ENCODE measurements around the gene MLST8.

Gene MLST8

DNA sequence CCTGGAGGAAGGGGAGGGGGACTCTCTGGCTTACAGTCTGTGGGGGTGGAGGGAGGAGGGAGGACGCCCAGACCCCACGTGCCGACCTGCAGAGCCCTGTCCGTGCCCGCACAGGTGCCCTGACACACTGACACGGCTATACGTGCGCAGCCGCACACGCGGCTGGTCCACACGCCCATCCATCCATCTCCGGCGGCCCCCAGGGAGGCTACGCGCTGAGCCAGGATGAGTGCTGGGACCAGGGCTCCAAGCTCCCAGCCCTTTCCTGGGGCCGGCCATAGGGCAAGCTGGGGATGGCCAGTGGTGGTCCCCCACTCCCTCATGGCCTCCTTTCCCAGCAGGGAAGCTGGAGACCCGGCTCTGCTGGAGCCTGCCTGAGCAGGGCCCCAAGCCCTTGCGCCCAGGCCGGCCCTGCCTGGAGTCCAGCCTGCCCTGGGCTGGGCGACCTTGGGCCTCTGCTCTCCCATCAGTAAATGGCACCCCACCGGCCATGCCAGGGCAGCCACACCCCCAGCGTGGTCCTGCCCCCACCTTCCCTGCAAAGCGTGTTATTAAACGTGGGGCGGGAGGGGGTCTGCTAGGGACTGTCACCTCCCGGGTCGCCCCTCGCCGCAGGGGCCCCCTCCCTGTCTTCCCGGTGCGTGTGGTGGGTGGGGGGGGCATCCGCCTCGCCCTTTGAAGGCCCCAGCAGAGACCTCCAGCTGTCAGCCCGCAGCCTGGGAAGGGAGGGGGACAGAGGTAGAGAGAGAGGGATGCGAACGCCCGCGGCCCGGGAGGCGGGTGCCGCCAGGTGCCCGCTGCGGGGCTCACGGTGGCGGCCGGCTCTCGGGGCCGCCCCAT, 9.7 kb upstream of the MLST8 start (continued):
- TF ChIP-seq ZNF132 (tag by site-specific recombination; IDR thresholded peaks at IDR 0.05; ENCODE audit: borderline replicate concordance) (no peak), ZNF423 (tag by site-specific recombination; IDR thresholded peaks at IDR 0.05) (no peak), GLIS2 (tag by site-specific recombination; IDR thresholded peaks at IDR 0.05) (peak; percentile 77), ZNF747 (tag by site-specific recombination; IDR thresholded peaks at IDR 0.05) (no peak), KLF16 (tag by site-specific recombination; IDR thresholded peaks at IDR 0.05) (no peak), ZNF354C (tag by site-specific recombination; IDR thresholded peaks at IDR 0.05; ENCODE audit: borderline replicate concordance, low read depth) (no peak), ZNF2 (tag by site-specific recombination; IDR thresholded peaks at IDR 0.05) (no peak), ZNF600 (tag by site-specific recombination; IDR thresholded peaks at IDR 0.05) (no peak), ZNF248 (tag by site-specific recombination; IDR thresholded peaks at IDR 0.05) (no peak), BCL11B (tag by site-specific recombination; IDR thresholded peaks at IDR 0.05; ENCODE audit: low read depth) (no peak), HOXD13 (CRISPR knock-in tag; IDR thresholded peaks at IDR 0.05; ENCODE audit: borderline replicate concordance) (no peak), ZNF561 (tag by site-specific recombination; IDR thresholded peaks at IDR 0.05; ENCODE audit: borderline replicate concordance) (no peak), KLF17 (tag by site-specific recombination; IDR thresholded peaks at IDR 0.05) (no peak), ZNF175 (tag by site-specific recombination; IDR thresholded peaks at IDR 0.05) (no peak), RBAK (tag by site-specific recombination; IDR thresholded peaks at IDR 0.05) (no peak), ZBTB7A (tag by site-specific recombination; IDR thresholded peaks at IDR 0.05; ENCODE audit: low read depth) (no peak), KLF9 (tag by site-specific recombination; IDR thresholded peaks at IDR 0.05; ENCODE audit: low read depth) (peak; percentile 63), ZNF555 (tag by site-specific recombination; conservative IDR thresholded peaks at IDR 0.05) (no peak), SETDB1 (IDR thresholded peaks at IDR 0.05; ENCODE audit: insufficient read length, low read length) (no peak), ZNF18 (tag by site-specific recombination; IDR thresholded peaks at IDR 0.05) (no peak)
- TF ChIP-seq, protein P1, sequence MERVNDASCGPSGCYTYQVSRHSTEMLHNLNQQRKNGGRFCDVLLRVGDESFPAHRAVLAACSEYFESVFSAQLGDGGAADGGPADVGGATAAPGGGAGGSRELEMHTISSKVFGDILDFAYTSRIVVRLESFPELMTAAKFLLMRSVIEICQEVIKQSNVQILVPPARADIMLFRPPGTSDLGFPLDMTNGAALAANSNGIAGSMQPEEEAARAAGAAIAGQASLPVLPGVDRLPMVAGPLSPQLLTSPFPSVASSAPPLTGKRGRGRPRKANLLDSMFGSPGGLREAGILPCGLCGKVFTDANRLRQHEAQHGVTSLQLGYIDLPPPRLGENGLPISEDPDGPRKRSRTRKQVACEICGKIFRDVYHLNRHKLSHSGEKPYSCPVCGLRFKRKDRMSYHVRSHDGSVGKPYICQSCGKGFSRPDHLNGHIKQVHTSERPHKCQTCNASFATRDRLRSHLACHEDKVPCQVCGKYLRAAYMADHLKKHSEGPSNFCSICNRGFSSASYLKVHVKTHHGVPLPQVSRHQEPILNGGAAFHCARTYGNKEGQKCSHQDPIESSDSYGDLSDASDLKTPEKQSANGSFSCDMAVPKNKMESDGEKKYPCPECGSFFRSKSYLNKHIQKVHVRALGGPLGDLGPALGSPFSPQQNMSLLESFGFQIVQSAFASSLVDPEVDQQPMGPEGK (tag by site-specific recombination; IDR thresholded peaks at IDR 0.05) = peak; percentile 29; the same call in 1 of the 2 replicates
- TF ChIP-seq, protein P2, sequence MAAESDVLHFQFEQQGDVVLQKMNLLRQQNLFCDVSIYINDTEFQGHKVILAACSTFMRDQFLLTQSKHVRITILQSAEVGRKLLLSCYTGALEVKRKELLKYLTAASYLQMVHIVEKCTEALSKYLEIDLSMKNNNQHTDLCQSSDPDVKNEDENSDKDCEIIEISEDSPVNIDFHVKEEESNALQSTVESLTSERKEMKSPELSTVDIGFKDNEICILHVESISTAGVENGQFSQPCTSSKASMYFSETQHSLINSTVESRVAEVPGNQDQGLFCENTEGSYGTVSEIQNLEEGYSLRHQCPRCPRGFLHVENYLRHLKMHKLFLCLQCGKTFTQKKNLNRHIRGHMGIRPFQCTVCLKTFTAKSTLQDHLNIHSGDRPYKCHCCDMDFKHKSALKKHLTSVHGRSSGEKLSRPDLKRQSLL (tag by site-specific recombination; IDR thresholded peaks at IDR 0.05) = no peak
- TF ChIP-seq, protein P3, sequence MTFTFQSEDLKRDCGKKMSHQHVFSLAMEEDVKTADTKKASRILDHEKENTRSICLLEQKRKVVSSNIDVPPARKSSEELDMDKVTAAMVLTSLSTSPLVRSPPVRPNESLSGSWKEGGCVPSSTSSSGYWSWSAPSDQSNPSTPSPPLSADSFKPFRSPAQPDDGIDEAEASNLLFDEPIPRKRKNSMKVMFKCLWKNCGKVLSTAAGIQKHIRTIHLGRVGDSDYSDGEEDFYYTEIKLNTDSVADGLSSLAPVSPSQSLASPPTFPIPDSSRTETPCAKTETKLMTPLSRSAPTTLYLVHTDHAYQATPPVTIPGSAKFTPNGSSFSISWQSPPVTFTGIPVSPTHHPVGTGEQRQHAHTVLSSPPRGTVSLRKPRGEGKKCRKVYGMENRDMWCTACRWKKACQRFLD (tag by site-specific recombination; IDR thresholded peaks at IDR 0.05) = no peak
- TF ChIP-seq, protein P4, sequence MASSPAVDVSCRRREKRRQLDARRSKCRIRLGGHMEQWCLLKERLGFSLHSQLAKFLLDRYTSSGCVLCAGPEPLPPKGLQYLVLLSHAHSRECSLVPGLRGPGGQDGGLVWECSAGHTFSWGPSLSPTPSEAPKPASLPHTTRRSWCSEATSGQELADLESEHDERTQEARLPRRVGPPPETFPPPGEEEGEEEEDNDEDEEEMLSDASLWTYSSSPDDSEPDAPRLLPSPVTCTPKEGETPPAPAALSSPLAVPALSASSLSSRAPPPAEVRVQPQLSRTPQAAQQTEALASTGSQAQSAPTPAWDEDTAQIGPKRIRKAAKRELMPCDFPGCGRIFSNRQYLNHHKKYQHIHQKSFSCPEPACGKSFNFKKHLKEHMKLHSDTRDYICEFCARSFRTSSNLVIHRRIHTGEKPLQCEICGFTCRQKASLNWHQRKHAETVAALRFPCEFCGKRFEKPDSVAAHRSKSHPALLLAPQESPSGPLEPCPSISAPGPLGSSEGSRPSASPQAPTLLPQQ (tag by site-specific recombination; IDR thresholded peaks at IDR 0.05) = peak; percentile 67; the same call in 1 of the 2 replicates
- TF ChIP-seq, protein P5, sequence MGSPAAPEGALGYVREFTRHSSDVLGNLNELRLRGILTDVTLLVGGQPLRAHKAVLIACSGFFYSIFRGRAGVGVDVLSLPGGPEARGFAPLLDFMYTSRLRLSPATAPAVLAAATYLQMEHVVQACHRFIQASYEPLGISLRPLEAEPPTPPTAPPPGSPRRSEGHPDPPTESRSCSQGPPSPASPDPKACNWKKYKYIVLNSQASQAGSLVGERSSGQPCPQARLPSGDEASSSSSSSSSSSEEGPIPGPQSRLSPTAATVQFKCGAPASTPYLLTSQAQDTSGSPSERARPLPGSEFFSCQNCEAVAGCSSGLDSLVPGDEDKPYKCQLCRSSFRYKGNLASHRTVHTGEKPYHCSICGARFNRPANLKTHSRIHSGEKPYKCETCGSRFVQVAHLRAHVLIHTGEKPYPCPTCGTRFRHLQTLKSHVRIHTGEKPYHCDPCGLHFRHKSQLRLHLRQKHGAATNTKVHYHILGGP (tag by site-specific recombination; IDR thresholded peaks at IDR 0.05) = no peak

Data from HEK293 (cell line).